Fibroblast of peridontal ligament (primary cell): ENCODE measurements around the gene TCEANC2.

Source experiments
- DNase-seq: peaks from one replicate; pipeline ENCODE4 v3.0.0-alpha.2; 2010; ENCODE audit errors: extremely low read depth

TCEANC2 gene

GRCh38 chr1:54135436-54136120, 82.2 kb downstream of the TCEANC2 start:
- peak; percentile 49 for DNase-seq

GRCh38 chr1:54136269-54136896, 83.0 kb downstream of the TCEANC2 start:
- DNase-seq, result no peak

- DNase-seq, result no peak
Observed at GRCh38 chr1:54136963-54137533, 83.6 kb downstream of the TCEANC2 start.

GRCh38 chr1:54137534-54138061, 84.2 kb downstream of the TCEANC2 start:
- peak; percentile 7 for DNase-seq

- DNase-seq, result no peak
Observed at GRCh38 chr1:54138994-54139393, 85.6 kb downstream of the TCEANC2 start.

GRCh38 chr1:54139711-54140110, 86.3 kb downstream of the TCEANC2 start:
- DNase-seq, result no peak

- DNase-seq, result no peak
Observed at GRCh38 chr1:54142146-54142900, 88.9 kb downstream of the TCEANC2 start.

- no peak for DNase-seq
Observed at GRCh38 chr1:54144366-54144765, 91.0 kb downstream of the TCEANC2 start.

GRCh38 chr1:54149734-54150133, 96.3 kb downstream of the TCEANC2 start:
- DNase-seq, result no peak

- no peak for DNase-seq
Observed at GRCh38 chr1:54151013-54151412, 97.6 kb downstream of the TCEANC2 start.

GRCh38 chr1:54152696-54153095, 99.3 kb downstream of the TCEANC2 start, which contains the start of gene CDCP2:
TSS of gene CDCP2 (minus strand) at chr1:54153000. CDS start at chr1:54152922, 78 bp downstream.
- no peak for DNase-seq

- peak; percentile 82 for DNase-seq
Observed at GRCh38 chr1:54153535-54154439, 100.4 kb downstream of the TCEANC2 start.
